Left renal pelvis (tissue), 4 donors: ENCODE measurements around the gene PANK1. TPM values are rescaled to one million over a fixed set of nuclear protein-coding genes. Genes with fewer than 3 reads are reported as not detected.

Source experiments
- DNase-seq, 4 donors: peaks; one replicate each; pipeline ENCODE4 v3.0.0-alpha.2; 2013; ENCODE audit warnings: low read depth in 4 of 4, low spot score in 3 of 4
- polyA plus RNA-seq, 4 donors: library from polyadenylated mRNA; unstranded; fragments of 120-200 nt; gene quantifications; one replicate each; pipeline ENCODE4 v1.2.1, GENCODE V29; 2013; ENCODE audit not compliant: insufficient read length in 4 of 4

PANK1 gene
- polyA plus RNA-seq, 4 donors, result 16.6 to 51.3 (median 47.1) TPM

- DNase-seq, result no peak
Measured at GRCh38 chr10:89540420-89540949, 104.6 kb downstream of the PANK1 start.

- no peak for DNase-seq
Measured at GRCh38 chr10:89537364-89537763, 107.7 kb downstream of the PANK1 start.

GRCh38 chr10:89536013-89536354 lies 109.1 kb downstream of the PANK1 start:
- no peak for DNase-seq

GRCh38 chr10:89535171-89536012 lies 109.7 kb downstream of the PANK1 start, which contains the start of gene SLC16A12:
TSS of gene SLC16A12 (minus strand) at chr10:89535594. CDS start at chr10:89462578, 73,016 bp downstream.
- no peak for DNase-seq

GRCh38 chr10:89534826-89535166 lies 110.2 kb downstream of the PANK1 start:
- DNase-seq, result no peak

Other genes starting within 250 kb of the PANK1 start
- 10 to 100 TPM; 12.1 to 25.1 (median 15.3) TPM for gene IFIT5, start 230.7 kb downstream of the PANK1 start, polyA plus RNA-seq
- 10 to 100 TPM in 3 of 4 donors, 1 to 10 TPM in 1; 1.8 to 33.1 (median 31.9) TPM for gene SLC16A12, start 109.6 kb downstream of the PANK1 start, polyA plus RNA-seq
- gene KIF20B, start 56.3 kb upstream of the PANK1 start, polyA plus RNA-seq, result 10 to 100 TPM; 14.9 to 23.2 (median 16.2) TPM